Esophagus muscularis mucosa (tissue), 3 donors: ENCODE measurements around the gene OR5T1.

Experiments
- POLR2A ChIP-seq: fragments of 450-650 bp; IDR thresholded peaks from one replicate; pipeline ENCODE4 v1.6.1; 2017; ENCODE audit warnings: antibody characterized with exemption, moderate library complexity, mild to moderate bottlenecking, low read depth
- POLR2AphosphoS5 ChIP-seq, 2 donors: sonication (generic); formaldehyde crosslinking; IDR thresholded peaks; one replicate each; pipeline ENCODE4 v1.6.1; 2017; ENCODE audit warnings: antibody characterized with exemption in 2 of 2
- TF ChIP-seq, protein P1 (sequence below), 3 experiments: fragments of 200-600 bp in 2 of 3; fragments of 450-650 bp in 1 of 3; sonication (generic) in 2 of 3; IDR thresholded peaks; one replicate each; pipeline ENCODE4 v1.5.1; 2017 to 2019; ENCODE audit warnings: antibody characterized with exemption in 3 of 3, mild to moderate bottlenecking in 2 of 3, moderate library complexity in 1 of 3

DNA sequence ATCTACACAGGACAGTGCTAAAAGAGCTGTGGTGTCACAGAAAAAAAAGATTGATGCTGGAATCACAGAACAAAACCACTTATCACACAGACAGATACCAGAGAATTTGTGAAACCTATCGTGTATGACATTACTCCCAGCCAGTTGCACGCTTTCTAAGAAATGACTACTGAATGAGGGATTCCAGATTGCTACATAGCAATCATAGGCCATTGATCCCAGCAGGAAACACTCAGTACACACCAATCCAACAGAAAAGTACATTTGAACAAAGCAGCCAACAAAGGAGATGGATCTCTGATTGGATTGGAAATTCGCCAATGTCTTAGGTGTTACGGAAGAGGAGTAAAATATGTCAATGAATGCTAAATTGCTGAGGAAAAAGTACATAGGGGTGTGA, 22.9 kb downstream of the OR5T1 start:
- TF ChIP-seq, protein P1, sequence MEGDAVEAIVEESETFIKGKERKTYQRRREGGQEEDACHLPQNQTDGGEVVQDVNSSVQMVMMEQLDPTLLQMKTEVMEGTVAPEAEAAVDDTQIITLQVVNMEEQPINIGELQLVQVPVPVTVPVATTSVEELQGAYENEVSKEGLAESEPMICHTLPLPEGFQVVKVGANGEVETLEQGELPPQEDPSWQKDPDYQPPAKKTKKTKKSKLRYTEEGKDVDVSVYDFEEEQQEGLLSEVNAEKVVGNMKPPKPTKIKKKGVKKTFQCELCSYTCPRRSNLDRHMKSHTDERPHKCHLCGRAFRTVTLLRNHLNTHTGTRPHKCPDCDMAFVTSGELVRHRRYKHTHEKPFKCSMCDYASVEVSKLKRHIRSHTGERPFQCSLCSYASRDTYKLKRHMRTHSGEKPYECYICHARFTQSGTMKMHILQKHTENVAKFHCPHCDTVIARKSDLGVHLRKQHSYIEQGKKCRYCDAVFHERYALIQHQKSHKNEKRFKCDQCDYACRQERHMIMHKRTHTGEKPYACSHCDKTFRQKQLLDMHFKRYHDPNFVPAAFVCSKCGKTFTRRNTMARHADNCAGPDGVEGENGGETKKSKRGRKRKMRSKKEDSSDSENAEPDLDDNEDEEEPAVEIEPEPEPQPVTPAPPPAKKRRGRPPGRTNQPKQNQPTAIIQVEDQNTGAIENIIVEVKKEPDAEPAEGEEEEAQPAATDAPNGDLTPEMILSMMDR (IDR thresholded peaks at IDR 0.05), result no peak
- TF ChIP-seq POLR2A, result no peak
- no peak for TF ChIP-seq POLR2AphosphoS5 (IDR thresholded peaks at IDR 0.05)
